T-helper 1 cell treated with Interleukin-12 subunit alpha and Interleukin-12 subunit beta and Interleukin-4 antibody, amounts not matched to agents 30 ng/mL and 1 ng/mL, for 36 hours (primary cell): ENCODE results near the gene CDHR1. TPM values are rescaled to one million over a fixed set of nuclear protein-coding genes. Genes with fewer than 3 reads are reported as not detected.

Source experiments
- intact Hi-C: fragments of 100-400 bp; cut with micrococcal nuclease; formaldehyde crosslinking; loops from one replicate; pipeline ENCODE4 v1.15.1; 2024
- total RNA-seq: library from RNA; stranded (reverse); gene quantifications from 2 replicates; pipeline ENCODE4 v1.2.3, GENCODE V29; 2022

The CDHR1 gene
- total RNA-seq, 1 donor from 2014 or later: 0.20 TPM

DNA sequence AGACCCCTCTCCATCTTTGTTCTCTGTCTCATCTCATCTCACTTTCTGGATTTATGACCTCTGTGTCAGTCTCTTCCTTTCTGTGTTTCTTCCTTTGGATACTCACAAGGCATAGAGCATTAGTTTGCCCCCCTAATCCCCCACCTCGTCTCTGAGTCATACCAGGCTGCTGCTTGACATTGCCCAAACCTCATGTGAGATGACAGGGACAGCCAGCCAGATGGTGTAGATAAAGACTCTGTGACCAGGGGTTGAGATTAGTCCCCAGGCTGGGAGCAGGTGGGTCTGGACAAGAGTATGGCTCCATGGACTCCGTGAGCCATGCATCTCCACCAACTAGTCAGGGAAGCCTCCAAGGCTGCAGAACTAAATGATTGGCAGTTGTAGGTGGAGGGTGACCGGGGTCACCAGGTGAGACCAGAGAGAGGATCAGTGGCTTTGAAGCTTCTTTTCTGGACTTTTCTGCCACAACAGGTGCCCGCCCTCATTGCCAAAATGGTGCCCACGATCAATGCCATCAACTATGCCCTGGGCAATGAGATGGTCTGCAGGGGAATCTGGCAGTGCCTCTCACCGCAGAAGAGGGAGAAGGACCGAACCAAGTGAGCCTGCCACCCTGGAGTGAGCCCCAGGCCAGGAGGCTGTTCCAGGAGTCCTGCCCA is 63.8 kb downstream of the CDHR1 start:
- intact Hi-C loops: no loop called here

DNA sequence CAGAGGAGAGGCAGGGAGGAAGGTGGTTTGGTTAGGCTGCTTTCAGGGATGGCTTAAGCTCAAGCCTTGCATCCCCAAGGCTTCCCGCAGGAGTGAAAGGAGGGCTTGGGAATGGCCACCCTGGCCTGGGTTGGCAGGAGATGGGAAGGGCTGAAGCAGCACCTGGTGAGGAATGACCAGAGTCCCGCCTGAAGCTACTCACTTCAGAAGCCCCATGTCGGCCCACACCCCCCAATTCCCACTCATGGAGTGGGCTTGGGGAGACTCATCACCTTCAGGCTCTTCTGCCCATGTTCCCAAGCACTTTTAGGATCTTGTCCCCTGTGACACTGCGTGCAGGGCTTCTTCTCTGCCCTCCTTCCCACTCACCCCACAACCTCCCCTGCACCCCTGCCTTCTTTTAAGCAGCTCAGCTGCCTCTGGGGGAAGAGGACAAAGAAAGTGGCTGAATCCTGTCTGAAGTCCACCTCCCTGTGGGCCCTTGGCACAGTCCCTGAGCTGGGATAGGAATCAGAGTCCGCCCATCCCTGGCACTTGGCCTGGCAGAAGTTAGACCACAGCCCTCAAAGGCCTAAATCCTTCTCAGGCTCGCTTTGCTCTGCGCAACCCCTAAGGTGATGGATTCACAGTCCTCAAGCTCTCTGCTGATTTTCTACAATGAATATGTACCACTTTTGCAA is 67.0 kb downstream of the CDHR1 start:
- intact Hi-C loops: loop anchor here (5.0 kb wide), 1 partner anchor 456 kb away; no protein-coding TSS in a partner anchor

DNA sequence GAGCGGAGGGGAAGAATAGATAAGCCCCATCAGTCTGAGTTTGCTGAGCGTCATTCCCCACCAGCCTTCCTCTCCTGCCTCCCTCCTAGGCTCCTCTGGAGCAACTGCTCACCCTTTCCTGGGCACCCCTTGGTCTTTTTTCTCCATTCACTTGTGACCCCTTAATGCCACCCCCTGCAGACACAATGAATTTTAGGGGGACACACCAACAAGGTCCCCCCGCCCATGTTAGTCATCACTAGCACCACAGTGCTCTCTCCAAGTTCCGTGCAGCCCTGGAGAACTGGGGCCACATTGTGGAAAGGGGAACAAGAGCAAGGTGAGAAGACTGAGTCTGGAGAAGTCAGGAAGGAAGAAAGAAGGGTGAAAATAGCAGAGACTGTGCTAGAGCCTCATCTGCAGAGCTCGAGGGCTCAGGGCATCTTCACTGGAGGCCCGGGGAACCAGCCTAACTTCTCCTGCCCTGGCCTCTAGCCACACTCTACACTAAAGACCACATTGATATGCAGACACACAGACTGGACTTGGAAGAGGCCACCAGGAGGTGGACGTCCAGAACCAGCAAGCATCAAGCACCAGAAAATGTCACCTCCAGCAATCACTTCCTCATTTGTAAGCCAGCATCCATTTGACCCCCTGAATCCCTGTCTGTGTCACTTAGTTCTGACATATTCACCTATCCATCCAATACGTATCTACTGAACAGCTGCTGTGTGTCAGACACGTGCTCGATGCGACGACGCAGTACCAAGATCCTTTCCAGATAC is 68.0 kb downstream of the CDHR1 start:
- intact Hi-C loops: loop anchor here (5.0 kb wide), 1 partner anchor 455 kb away; no protein-coding TSS in a partner anchor

DNA sequence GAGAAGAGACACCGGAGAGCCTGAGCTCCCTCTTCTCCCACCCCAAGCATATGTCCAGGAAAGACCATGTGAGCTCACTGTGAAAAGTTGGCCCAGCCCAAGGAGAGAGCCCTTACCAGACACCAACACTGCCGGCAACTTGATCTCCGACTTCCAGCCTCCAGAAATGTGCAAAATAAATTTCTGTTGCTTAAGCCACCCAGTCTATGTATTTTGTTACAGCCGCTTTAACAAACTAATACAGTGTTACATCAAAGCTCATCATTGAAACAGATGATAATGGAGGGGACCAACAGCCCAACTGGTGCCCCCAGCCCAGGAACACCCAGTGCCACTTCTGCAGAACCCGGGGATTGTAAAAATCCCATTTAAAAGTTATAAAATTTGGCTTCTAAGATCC is 69.4 kb downstream of the CDHR1 start:
- intact Hi-C loops: loop anchor here (1.0 to 5.0 kb wide), 4 partner anchors 112 to 454 kb away; no protein-coding TSS in a partner anchor

DNA sequence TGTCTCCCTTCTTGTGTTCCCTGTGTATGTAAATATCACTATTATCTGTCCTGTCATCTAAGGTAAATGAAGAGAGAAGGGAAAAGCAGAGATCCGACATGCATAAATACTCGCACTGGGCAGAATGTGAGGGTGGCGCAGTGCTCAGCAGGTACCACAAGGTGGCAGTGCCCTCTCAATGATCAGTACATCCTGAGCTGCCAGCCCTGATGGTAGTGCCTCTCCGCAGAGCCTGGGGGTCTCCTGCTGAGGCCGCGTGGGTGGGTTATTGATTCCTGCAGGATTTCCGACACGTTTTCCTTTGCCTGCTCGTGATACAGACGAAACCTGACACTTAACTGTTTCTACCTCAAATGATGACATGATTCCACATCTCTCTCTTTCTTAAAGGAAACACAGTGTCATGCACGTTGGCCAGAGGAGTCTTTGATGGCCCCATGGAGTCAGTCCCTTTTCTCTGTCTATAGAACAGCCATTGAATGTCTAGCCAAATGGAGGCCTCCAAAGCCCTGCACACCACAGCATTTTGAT is 70.3 kb downstream of the CDHR1 start:
- intact Hi-C loops: loop anchor here (1.0 to 5.0 kb wide), 5 partner anchors 111 to 453 kb away; partner anchors contain the start of gene GHITM

DNA sequence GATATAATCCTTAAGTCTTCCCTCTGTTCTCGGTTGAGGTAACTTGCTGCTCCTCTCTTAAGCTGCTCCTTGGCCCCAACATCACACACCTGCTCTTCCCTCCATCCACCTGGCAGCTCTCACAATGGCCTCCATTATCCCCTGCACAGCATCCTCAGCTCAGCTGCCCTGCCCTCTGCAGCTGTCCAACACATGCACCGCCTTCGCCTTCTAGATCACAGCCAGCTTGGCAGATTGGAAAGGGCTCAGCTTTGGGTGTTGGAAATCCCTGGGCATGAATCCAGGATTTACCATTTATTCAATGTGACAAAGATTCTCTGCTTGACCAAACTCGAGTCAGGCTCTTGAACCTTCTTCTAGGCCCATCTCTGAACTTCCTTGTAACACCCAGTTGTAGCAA is 71.1 kb downstream of the CDHR1 start:
- intact Hi-C loops: loop anchor here (5.0 kb wide), 1 partner anchor 128 kb away; the partner anchor contains the start of gene GHITM

DNA sequence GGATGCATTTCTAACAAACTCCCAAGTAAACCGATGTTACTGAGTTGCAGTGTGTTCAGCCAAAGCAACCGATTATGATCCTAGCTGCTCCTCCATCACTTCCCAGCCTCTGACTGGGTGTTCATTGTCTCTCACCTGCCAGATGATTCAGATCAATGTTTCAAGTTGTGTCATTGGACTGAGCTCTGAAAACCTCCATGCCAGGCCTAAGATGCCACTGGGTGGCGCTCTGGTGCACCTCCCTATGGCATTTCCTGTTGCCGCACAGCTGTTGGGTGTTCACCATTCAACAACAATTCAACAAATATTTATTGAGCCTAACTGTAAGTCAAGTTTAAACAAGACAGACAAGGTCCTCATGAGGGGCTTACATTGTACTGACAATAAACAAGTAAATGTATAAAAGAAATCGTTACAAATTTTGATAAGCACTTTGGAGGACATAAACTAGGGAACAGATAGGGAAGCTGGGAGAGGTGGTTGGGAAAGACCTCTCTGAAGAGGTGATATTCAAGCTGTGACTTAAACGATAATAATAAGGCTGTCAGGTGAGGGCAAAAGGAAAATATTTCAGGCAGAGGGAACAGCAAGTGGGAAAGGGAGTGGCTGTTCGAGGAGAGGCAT is 73.3 kb downstream of the CDHR1 start:
- intact Hi-C loops: loop anchor here (1.0 to 5.0 kb wide), 4 partner anchors 62 to 130 kb away; partner anchors contain the start of gene GHITM

DNA sequence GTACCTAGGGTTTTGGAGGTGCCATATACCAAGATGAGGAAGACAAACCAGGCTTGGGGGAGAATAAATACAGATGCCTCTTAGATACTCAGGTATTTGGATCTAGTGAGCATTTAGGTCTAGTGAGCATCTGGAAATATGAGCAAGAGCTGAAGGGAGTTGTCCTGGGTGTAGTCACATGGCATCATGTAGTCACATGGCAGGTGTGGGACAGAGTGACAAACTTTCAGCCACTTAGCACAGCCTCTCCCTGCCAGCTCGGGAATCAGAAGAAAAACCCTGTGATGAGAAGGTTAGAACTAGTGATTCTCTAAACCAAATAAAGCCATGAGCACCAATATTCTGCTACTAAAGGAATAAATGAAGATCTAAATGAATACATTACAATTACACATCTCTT is 74.8 kb downstream of the CDHR1 start:
- intact Hi-C loops: loop anchor here (5.0 kb wide), 1 partner anchor 132 kb away; the partner anchor contains the start of gene GHITM

Other genes starting within 250 kb of the CDHR1 start
- 119 TPM in 2 replicates for gene GHITM, start 55.0 kb upstream of the CDHR1 start, total RNA-seq
- gene GPR15LG, start 20.7 kb upstream of the CDHR1 start, total RNA-seq: not detected in 2 replicates
- gene LRIT2, start 31.0 kb downstream of the CDHR1 start, total RNA-seq: not detected in 2 replicates
- not detected in 2 replicates for gene LRIT1, start 47.0 kb downstream of the CDHR1 start, total RNA-seq
- gene RGR, start 50.5 kb downstream of the CDHR1 start, total RNA-seq: not detected in 2 replicates
- 85.9 and 91.6 TPM in 2 replicates for gene CCSER2, start 134.1 kb downstream of the CDHR1 start, total RNA-seq